DMS 273 treated with DMSO at 0.1 percent for 48 hours (cell line): Measurements from ENCODE around the gene SUPT3H.
"Not testable (repeated sequence)": the region's sequence is repeated elsewhere in the genome, so short reads cannot be mapped to it uniquely, and the experiment has no call there.

Experiments
- DNase-seq: peaks from one replicate; lab custom pipeline; 2025; lab: John Stamatoyannopoulos, UW

SUPT3H gene

DNA sequence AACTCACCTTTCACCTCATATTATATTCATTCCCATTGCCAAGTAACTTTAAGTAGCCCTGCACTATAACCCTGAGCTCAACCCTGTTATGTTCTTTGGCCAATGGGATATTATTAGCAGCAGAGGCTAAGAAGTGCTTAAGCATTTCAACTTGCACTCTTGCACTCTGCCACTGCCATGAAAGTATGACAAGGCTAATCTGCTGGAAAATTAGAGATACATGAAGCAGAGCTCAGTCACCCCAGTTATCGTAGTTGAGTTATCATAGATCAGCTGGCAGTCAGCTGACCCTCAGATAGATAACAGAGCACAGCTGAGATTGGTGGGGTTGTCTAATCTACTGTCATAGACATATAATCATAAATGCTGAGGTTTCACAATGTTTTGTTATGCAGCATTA is 259.0 kb downstream of the SUPT3H start:
- DNase-seq = no peak

DNA sequence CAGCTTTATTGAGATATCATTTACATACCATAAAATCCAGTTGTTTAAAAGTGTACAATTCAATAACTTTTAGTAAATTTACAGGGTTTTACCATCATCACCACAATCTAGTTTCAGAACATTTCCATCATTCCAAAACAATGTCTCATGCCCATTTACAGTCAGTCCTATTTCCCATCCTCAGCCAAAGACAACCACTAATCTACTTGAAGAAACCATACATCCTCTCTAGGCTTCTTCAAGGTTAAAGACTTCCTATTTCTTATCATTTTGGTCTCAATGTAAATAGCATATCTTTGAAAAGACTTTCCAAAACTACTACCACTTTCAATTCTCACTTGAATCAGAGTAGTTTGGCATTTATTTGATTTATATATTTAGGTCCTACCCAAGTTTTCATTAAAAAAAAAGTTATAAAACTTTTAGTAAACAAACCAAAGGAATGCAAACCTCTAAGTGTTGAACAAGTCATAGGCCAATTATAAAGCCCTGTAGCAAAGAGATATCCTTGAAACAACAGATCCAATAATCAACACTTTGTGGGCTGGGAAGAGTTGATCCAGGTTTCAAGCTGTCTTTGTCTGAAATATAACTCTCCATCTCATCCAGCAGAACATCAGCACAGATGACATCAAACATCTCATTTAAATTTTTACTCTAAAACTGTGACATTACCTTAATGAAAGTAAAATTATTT is 260.9 kb downstream of the SUPT3H start:
- no peak for DNase-seq

DNA sequence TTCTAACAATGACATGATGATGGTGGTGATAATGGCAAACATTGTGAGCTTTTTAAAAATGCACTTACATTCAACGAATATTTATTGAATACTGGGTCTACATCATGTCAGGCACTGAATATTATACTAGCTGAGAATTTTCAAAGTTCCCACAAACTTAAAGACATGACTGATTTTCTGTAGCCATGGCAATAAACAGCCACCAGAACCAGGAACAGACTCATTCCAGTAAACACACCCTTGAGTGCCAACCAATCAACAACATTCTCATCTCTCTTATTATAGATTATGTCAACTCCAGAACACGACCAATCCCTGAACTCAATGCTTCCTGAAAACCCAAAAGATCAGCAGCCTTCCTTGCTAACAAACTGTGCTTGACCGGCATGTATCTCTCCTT is 262.0 kb downstream of the SUPT3H start:
- no peak for DNase-seq

DNA sequence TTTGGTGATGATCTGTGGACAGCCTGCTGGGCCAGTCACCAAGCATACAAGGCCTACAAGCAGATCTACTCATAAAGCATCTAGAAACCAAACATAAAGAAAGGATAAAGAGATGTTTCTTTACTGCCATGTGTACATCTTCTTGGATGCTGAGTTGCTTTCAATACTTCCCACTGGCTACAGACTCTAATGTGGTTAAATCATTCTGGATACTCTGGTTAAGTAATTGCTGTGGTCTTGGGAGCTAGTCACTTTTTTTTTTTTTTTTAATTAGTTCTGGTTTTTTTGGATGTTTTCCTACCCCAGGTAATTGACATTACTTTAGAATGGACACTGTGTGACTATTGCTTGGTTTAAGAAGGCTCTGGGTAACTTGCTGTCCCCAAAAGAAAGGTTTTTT is 265.0 kb downstream of the SUPT3H start:
- no peak for DNase-seq

DNA sequence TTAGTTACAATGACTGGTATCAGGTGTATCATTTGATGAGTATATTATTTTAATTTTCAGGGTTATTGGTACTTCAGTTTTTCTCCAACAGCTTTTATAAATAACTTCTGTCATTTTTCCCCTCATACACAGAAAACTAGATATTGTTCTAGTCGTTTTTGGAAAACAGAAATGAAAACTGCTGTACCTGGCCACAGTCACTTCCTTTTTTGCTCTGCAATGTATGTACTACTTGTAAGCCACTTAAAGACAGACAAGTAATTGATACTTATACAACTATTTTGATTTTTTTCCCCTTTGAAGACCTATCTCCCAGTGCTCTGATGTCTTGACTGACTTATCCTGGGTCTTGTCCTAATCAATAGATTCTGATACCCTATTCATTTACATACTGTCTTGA is 268.2 kb downstream of the SUPT3H start:
- DNase-seq = no peak

DNA sequence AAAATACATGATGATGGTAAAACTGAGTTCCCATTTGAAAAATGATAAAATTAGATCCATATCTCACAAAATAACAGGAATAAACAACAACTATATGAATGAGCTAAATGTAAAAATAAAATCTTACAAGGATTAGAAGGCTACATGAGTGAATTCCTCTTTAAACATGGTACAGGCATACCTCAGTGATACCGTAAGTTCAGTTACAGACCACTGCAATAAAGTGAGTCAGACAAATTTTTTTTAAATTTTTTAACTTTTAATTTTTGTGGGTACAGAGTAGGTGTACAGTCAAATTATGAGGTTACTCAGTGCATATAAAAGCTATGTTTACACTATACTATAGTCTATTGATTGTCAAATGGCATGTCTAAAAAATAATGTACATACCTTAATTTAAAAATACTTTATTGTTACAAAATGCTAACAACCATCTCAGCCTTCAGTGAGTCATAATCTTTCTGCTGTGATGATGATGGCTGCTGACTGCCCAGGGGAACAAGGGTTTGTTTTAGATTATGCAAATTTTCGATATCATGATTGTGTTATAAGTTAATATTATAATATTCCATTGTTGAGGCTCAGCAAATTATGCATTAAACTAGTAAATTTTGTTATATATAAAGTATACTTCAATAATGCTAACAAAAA is 272.4 kb downstream of the SUPT3H start:
- DNase-seq = no peak

DNA sequence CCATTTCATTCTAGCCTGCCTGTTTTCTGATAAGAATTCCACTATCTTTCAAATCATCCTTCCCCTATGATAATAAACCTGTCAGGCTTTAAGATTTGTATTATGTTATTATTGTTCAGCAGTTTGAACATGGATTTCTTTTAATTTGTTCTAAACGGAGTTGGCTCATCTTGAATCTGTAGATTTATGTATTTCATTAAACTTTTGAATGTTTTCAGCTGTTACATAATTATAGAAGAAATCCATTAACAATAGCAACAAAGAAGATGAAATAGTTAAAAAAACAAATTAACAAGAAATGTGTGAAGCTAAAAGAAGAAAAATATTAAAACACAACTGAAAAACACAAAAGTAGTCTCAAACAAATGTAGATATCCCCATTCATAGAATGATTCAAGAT is 273.3 kb downstream of the SUPT3H start:
- DNase-seq = no peak

DNA sequence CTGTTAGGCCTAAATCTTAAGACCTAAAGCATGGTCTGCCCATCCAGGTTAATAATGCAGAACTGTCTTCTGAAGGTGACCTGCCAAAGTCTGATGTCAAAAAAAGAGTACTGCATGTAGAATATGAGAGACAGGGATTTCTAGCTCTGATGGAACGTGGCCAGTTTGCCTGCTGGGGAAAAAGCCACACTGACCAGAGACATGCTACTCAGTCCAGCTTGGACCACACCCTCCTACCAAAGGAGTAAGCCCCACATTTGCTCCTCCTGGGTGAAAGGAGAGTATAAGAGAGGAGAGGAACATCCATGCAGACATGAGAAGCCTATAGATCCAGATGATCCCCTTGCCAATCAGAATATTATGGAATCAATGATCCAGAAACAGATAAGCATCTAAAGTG is 279.5 kb downstream of the SUPT3H start:
- DNase-seq = no peak

DNA sequence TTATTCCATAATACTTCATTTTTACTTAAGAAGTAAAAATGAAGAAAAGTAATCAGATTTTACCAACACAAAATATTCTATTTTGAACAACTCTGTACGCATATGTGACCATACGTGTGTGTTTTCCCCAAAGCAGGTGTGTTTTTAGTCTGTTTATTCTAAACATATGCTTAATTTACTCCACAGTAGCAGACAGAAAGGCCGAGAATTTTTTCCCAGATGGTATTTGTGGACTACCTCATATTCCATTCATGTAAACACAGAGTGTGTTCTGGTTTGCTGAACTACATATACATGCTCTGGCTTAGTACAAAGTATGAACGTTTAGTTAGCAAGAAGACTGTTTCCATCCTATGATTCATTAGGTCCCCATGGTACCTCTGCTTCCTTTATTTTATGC is 282.9 kb downstream of the SUPT3H start:
- DNase-seq = no peak

DNA sequence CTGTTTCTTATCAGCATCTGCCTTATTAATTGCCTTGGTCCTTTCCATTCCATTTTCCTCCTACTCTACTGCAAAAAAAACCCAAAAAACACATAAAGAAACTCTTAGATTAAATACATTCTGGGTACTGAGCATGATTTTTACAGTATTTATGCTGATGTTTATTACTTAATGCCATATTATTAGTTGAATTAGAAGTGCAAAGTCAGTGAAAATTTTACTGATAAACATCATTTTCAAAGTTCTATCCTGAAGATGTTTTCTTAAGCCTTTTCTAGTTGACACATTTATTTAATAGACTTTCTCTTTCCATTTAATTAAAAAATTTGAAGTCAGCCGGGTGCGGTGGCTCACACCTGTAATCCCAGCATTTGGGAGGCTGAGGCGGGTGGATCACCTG is 285.6 kb downstream of the SUPT3H start:
- DNase-seq = no peak

DNA sequence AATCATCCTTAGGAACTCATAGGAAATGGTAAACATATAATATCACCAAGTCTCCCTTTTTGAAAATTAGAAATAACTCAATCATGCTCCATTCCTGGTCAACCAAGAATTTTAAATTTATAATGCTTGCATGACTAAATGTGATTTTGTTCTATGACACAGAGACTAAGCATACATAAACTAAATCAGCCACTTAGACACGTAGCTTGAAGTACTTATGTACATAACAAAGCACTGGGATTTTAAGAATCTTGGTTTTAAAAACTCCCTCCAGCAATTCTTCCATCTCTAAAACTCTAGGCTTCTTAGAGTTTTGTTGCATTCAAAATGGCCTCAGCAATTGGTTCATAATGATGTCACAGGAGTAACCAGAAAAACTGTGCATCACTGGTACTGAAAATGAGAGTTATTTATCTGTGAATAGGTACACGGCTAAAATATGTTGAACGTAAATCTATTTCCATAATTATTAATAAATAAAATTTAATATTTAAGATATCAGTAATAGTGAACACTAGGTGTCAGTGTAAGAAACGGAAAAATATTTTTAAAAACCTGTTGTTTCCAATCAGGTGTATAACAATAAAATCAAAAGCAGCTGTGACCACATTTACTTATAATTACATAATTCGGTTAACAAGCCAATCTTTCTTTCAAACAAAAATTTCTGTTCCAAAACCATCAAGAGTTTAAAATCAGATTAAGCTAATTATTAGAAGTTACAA is 291.2 kb downstream of the SUPT3H start:
- DNase-seq = no peak

DNA sequence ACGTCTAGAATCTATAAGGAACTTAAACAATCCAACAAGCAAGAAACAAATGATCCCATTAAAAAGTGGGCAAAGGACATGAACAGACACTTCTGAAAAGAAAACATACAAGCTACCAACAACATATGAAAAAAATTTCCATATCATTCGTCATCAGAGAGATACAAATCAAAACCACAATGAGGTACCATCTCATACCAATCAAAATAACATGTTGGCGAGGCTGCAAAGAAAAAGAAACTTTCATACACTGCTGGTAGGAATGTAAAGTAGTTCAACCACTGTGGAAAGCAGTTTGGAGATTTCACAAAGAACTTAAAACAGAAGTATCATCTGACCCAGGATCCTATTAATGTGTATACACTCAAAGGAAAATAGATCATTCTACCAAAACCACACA is 293.5 kb downstream of the SUPT3H start:
- no peak for DNase-seq

DNA sequence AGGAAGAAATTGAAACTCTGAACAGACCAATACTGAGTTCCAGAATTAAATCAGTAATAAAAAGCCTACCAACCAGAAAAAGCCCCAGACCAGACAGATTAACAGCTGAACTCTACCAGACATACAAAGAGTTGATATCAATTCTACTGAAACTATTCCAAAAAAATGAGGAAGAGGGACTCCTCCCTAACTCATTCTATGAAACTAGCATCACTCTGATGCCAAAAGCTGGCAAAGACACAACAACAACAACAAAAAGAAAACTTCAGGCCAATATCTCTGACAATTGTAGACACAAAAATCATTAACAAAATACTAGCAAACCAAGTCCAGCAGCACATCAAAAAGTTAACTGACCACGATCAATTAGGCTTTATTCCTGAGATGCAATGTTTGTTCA is 295.6 kb downstream of the SUPT3H start:
- DNase-seq = no peak

DNA sequence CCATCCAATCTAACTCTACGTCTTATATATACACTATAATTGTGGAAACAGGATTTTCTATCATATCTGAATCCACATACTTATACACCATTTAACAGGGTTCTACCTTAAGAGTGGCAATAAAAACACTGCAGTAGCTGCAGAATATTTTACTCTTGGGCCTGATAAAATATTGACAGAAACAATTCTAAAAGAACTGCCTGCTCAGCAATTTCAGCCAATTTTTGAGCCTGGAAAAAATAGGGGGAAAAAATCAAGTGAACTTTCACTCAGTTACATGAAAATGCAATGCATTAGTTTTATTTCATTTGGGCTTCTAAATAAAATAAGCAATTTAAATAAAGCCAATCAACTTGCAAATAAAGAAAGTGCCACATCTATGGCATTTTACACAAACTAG is 296.1 kb downstream of the SUPT3H start:
- no peak for DNase-seq

DNA sequence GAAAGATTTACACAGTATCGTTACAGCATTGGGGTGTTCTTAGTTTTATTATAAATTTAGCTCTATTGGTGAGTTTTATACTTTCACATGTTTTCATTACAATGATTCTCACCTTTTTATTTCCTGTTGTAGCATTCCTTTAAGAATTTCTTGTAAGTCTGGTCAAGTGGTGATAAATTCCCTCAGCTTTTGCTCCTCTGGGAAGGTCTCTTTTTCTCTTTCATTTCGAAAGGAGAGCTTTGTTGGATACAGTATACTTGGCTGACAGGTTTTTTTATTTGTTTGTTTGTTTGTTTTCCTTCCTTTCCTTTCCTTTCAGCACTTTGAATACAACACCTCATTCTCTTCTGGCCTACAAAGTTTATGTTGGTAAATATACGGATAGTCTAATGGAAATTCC is 299.3 kb downstream of the SUPT3H start:
- DNase-seq = no peak

DNA sequence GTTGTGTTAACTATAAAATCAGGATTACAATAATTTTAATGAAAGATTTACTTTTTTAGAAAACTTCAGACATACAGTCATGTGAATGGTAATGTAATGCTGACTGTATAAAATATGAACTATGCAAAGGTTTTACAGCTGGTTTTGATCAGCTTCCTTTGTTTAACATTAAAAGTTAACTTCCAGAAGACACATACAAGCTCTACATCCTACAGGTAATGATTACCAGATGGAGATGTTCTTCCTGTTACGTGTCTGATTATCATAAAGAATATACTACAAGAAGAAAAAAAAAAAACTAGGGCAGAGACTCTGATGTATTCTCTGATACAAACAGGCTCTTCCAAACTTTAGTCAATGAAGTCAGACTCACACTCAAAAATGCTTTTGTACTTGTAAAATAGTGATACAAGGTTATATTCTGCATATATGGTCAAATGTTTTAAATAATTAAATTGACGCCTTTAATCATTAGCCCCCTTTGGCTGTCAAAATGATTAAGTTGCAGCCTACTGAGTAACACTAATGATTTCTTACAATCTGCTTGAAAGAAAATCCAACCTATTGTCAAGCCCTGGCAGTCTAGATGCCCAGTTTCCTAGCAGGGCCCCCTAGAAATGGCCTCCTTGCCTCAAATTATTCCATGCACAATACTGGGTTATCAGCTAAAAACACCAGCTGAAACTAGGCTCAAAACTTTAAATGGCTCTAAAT is 301.4 kb downstream of the SUPT3H start:
- DNase-seq = no peak

DNA sequence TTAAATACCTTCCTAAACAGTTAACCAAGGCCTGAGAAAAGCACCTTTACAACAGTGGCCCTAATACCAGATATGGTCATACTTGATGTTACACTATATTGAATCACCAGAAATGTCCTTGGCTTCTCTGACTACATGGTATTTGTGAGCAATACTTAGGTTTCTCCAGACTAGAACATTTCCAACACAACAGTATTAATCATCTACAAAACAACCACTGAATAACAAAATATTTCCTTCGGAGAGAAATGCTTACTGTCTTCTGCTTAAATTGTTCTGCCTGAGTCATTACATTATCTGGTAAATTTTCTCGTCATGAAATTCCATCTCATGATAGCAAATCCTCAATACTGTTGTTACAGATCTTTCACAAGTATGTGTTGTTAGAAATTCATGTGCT is 302.5 kb downstream of the SUPT3H start:
- DNase-seq = no peak

DNA sequence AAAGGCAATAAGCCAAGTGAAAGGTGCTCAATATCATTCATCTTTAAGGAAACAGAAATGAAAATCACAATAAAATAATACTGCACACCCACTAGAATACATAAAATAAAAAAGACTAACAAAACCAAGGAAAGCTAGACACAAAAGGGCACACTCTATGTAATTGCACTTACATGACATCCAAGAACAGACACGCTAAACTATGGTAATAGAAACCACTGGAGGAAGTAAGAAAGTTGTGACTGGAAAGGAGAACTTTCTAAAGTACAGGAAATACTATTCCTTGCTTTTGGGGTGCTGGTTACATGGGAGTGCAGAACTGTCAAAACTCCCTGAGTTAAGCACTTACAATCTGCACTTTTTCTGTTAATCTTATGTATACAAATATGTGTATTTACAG is 303.3 kb downstream of the SUPT3H start:
- DNase-seq = no peak

DNA sequence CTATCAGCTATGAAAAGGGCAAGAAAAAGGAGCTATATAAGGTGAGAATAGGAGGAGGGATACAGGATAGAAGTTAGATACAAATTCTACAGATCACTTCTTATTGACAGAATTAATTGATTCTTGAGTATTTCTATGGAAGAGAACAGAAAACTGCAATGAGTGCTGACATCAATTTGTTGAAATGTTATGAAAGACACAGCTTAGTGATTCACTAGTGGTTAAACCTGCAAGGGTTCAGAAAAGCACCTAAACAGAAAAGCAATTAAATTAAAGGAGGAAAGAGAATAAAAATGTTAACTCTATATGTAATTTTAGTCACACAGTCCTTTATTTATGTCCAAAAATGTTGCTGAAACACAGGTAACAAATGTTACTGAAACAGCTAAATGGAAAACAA is 304.0 kb downstream of the SUPT3H start:
- no peak for DNase-seq

DNA sequence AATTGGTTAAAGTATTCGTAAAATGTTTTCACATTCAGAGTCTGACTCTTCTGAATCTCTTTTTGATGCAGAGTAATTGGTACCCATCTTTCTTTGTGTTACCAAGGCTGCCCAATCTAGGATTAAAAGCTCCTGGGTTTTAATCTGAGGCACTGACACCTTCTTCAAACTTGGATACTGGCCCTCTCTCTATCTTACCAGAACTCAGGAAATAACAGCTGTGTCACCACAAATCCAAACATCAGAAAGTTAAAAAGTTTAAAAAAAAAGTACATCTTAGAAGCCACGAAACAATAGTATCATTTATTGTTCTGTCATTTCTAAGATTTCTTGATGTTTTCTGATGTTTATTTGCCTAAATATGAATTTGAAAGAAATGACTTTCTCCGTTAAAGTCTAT is 305.1 kb downstream of the SUPT3H start:
- DNase-seq = no peak

DNA sequence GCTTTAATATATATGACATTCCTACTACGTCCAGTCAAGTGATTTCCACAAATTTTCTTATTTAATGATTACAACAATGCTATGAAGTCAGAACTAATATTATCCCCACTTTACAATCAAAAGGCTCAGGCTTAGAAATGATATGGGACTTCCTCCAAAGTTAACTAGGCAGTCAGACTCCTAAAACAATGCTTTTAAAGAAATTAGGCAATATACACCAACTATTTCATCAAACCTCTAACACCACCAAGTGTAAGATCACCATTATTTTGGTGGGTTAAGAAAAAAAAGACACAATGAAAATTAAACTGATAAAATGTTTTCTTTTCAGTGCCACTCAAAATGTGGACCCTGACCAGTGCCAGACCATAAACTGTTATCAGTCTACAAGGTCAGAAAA is 305.7 kb downstream of the SUPT3H start:
- no peak for DNase-seq

DNA sequence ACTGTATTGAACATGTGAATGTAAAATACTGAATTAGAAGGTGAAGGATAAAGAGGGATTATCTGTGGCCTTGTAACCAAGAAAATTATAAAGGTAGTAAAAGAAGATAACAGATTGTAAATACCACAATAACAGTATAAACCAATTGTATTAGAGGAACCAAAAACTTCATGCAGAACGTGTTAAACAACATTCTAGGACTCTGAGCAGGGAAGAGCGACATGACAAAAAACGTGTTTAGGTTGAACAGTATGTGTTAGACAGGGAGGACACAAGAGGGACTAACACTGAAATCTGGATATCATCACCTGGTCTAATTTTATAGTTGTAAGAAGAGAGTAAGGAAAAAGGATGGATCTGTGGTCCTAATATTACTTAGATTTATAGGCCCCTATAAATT is 308.6 kb downstream of the SUPT3H start:
- no peak for DNase-seq

DNA sequence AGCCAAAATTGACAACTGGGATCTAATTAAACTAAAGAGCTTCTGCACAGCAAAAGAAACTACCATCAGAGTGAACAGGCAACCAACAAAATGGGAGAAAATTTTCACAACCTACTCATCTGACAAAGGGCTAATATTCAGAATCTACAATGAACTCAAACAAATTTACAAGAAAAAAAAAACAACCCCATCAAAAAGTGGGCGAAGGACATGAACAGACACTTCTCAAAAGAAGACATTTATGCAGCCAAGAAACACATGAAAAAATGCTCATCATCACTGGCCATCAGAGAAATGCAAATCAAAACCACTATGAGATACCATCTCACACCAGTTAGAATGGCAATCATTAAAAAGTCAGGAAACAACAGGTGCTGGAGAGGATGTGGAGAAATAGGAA is 310.3 kb downstream of the SUPT3H start:
- DNase-seq = not testable (repeated sequence)
